Testis (tissue), 5 donors: ENCODE measurements around the gene SLC6A6. TPM values are rescaled to one million over a fixed set of nuclear protein-coding genes. Genes with fewer than 3 reads are reported as not detected.
A peak's percentile ranks its signal among the peaks of the same experiment; 100 is the strongest.

Experiments
- DNase-seq: peaks from one replicate; pipeline ENCODE4 v3.0.0-alpha.2; 2019
- H3K27ac ChIP-seq, 2 donors: fragments of 200-600 bp; sonication (generic); one replicate each; pipeline ENCODE4 v1.5.1; 2019
- H3K27me3 ChIP-seq: fragments of 200-600 bp; sonication (generic); one replicate; pipeline ENCODE4 v1.5.1; 2019
- H3K36me3 ChIP-seq: fragments of 200-600 bp; sonication (generic); one replicate; pipeline ENCODE4 v1.5.1; 2017; ENCODE audit warnings: low read depth; ENCODE audit errors: missing control alignments
- H3K4me1 ChIP-seq: fragments of 200-600 bp; sonication (generic); one replicate; pipeline ENCODE4 v1.5.1; 2019
- H3K4me3 ChIP-seq, 2 donors: fragments of 200-600 bp; sonication (generic); one replicate each; pipeline ENCODE4 v1.5.1; 2017 to 2019
- H3K9me3 ChIP-seq: fragments of 200-600 bp; sonication (generic); one replicate; pipeline ENCODE4 v1.5.1; 2017
- CTCF ChIP-seq, 3 experiments: fragments of 450-650 bp in 2 of 3; fragments of 200-600 bp in 1 of 3; sonication (generic) in 1 of 3; IDR thresholded peaks; one replicate each; pipeline ENCODE4 v1.5.1; 2016 to 2019; ENCODE audit warnings: antibody characterized with exemption in 3 of 3, mild to moderate bottlenecking in 2 of 3, moderate library complexity in 1 of 3
- POLR2A ChIP-seq: fragments of 450-650 bp; IDR thresholded peaks from one replicate; pipeline ENCODE4 v1.6.1; 2017; ENCODE audit warnings: antibody characterized with exemption, mild to moderate bottlenecking, moderate library complexity
- WGBS, 2 donors: methylation state at CpG; one replicate each; pipeline ENCODE4 v1.1.5; 2018; 5-methylcytosine and 5-hydroxymethylcytosine counted together
- intact Hi-C: fragments of 100-400 bp; cut with DNase I; formaldehyde crosslinking; loops from one replicate; pipeline ENCODE4 v1.15.1; 2023; ENCODE audit warnings: low total_unique reads
- long read RNA-seq, 2 donors: transcript quantifications; one replicate each; lab custom pipeline, GENCODE V29; 2026
- polyA plus RNA-seq: library from polyadenylated mRNA; stranded (reverse); fragments of 350-450 nt; fragmentation: Illumina TruSeq; extraction: RNeasy Lipid Tissue Mini Kit (QIAGEN cat#74804); gene quantifications from one replicate; pipeline ENCODE4 v1.2.3, GENCODE V29; 2014; ENCODE audit warnings: low read depth, low replicate concordance; ENCODE audit not compliant: insufficient read depth
- total RNA-seq, 2 donors: library from RNA; depleted of rRNA; stranded (reverse); fragments of >200 nt; gene quantifications; one replicate each; pipeline ENCODE4 v1.2.3, GENCODE V29; 2016

The SLC6A6 gene
- total RNA-seq (10 to 100 TPM; 13.7 to 14.9 TPM), polyA plus RNA-seq (9.7 TPM)
- long read RNA-seq, donor 1, full-length matches to known transcripts, result 3 of 3 reads
- long read RNA-seq, donor 1, partial matches to known transcripts, result 0 of 3 reads
- long read RNA-seq, donor 1, other reads (novel, unspliced or antisense), result 0 of 3 reads
- long read RNA-seq, donor 2, full-length matches to known transcripts, result 2 of 10 reads
- long read RNA-seq, donor 2, partial matches to known transcripts, result 8 of 10 reads
- long read RNA-seq, donor 2, other reads (novel, unspliced or antisense), result 0 of 10 reads

DNA sequence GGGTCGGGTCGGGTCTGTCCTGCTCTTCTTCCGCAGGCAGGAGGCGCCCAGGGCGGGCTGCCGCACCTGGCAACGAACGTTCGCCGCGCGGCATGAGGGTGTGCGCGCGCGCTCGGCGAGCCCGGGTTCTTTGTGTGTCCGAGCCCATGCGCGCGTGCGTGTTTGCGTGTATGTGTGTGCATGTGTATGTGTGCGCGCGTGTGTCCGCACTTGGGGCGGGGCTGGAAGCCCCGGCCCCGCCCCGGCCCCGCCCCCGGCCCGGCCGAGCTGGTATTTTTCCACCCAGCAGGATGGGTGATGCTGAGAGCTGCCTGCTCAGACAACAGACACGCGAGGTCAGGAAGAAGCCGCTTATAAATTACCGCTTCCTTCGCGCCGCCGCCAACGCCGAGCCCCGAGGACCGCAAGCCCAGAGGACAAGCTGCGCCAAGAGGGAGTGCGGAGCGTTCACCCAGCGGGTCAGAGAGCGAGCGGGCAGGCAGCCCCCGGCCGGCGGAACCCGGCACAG is at the start of gene SLC6A6:
TSS of gene SLC6A6 (plus strand) at position 303 of the 508 bp plus-strand sequence. CDS start 41,029 bp downstream, outside the sequence.
- H3K27me3 ChIP-seq, result no peaks in the 10 kb centered on the region
- H3K4me1 ChIP-seq, result peaks cover 9% of the 10 kb centered on the region
- WGBS, 2 donors, result 1% methylated on average over 58 of the region's 59 CpGs; no CpG with 5 or more reads in 1 of the 2 donors

GRCh38 chr3:14353502-14353901 is 48.9 kb upstream of the SLC6A6 start:
- Histone ChIP-seq H3K36me3 (no peaks in the 10 kb centered on the region), H3K27me3 (no peaks in the 10 kb centered on the region), H3K9me3 (no peaks in the 10 kb centered on the region), H3K27ac (no peak overlapping the region), H3K4me1 (no peaks in the 10 kb centered on the region), H3K4me3 (no peak overlapping the region)
- no peak for TF ChIP-seq POLR2A
- TF ChIP-seq CTCF (IDR thresholded peaks at IDR 0.05), result no peak
- intact Hi-C loops, result no loop called here
- 88 to 92% methylated on average over 1 of the region's 1 CpG for WGBS, 2 donors
- DNase-seq, result no peak

More for the DNA sequence above, at the start of gene SLC6A6:
- TF ChIP-seq POLR2A (no peak), CTCF (IDR thresholded peaks at IDR 0.05) (peak in 1 of 3 experiments; percentile 7)
- intact Hi-C loops, result loop anchor here (10.0 kb wide), 1 partner anchor 52 kb away; no protein-coding TSS in a partner anchor
- Histone ChIP-seq H3K27ac (peak within 1 kb of the TSS; percentile 35 to 73), H3K36me3 (no peaks in the 10 kb centered on the region), H3K4me3 (peak within 1 kb of the TSS; percentile 60 to 67), H3K9me3 (no peaks in the 10 kb centered on the region)
- DNase-seq, result peak; percentile 96

GRCh38 chr3:14357463-14357862 is 44.9 kb upstream of the SLC6A6 start:
- TF ChIP-seq CTCF (IDR thresholded peaks at IDR 0.05) (no peak), POLR2A (no peak)
- Histone ChIP-seq H3K4me3 (no peak overlapping the region), H3K27me3 (no peaks in the 10 kb centered on the region), H3K36me3 (no peaks in the 10 kb centered on the region), H3K27ac (no peak overlapping the region), H3K9me3 (no peaks in the 10 kb centered on the region), H3K4me1 (no peaks in the 10 kb centered on the region)
- WGBS, 2 donors, result 59 to 67% methylated on average over 1 of the region's 1 CpG
- no peak for DNase-seq
- intact Hi-C loops, result no loop called here

DNA sequence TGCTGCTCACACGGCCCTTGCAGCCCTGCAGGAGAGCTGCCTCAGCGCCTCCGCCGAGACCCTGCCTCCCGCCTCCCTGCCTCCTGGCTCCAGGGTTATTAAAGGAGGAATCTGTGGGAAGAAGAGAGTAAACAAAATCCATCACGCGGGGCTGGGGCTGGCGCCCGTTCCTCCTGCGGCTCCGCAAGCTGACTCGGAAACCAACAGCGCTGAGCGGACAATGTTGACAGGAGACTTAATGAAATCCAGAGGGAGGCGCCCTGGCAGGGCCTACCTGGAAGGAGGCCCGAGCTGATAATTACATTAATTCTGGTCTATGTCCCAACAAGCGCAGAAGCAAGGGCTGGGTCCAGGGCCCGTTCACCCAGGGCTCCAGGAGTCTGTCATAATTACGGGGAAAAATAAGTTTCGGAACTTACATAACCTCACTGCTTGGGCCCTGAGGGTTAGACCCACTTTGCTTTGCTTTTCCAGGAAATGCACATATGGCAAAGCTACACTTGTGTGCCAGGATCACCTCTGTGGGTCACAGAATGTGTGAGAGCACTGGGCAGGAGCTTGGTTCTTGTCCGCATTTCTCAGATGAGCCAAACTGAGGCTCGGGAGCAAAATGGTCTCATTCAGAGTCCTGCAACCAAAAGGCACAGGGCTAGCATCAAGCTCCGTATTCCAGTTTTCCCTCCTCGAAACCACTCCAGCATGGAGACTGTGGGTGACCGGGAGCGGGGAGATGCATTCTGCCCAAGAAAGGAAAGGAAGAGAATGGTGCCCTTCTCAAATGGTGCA is 43.8 kb upstream of the SLC6A6 start:
- no peaks in the 10 kb centered on the region for H3K27me3 ChIP-seq
- H3K27ac ChIP-seq, result no peak overlapping the region
- H3K36me3 ChIP-seq, result no peaks in the 10 kb centered on the region
- intact Hi-C loops, result no loop called here
- no peaks in the 10 kb centered on the region for H3K4me1 ChIP-seq
- H3K9me3 ChIP-seq, result no peaks in the 10 kb centered on the region
- 63 to 64% methylated on average over 24 to 26 of the region's 26 CpGs for WGBS, 2 donors
- no peak overlapping the region for H3K4me3 ChIP-seq
- peak; percentile 85 for DNase-seq
- TF ChIP-seq CTCF (IDR thresholded peaks at IDR 0.05) (no peak), POLR2A (no peak)
